SK-N-SH (cell line): ENCODE measurements around the gene RPS27L.

Experiments used
- EP300 ChIP-seq, 2 experiments: IDR thresholded peaks; 2 replicates each; pipeline versions ENCODE4 v1.4.0 to v1.6.1; 2012; ENCODE audit warnings: borderline replicate concordance in 1 of 2, low read depth in 1 of 2, low read length in 1 of 2
- FOXM1 ChIP-seq: IDR thresholded peaks from 2 replicates; pipeline ENCODE4 v1.4.0; 2012; ENCODE audit warnings: low read depth, mild to moderate bottlenecking
- JUND ChIP-seq: IDR thresholded peaks from 2 replicates; pipeline ENCODE4 v1.4.0; 2012
- MXI1 ChIP-seq: IDR thresholded peaks from 2 replicates; pipeline ENCODE4 v1.6.1; 2012; ENCODE audit warnings: mild to moderate bottlenecking, low read depth, low read length, improper control_type of control experiment
- NFIC ChIP-seq: IDR thresholded peaks from 2 replicates; pipeline ENCODE4 v1.4.0; 2012; ENCODE audit warnings: borderline replicate concordance
- POLR2AphosphoS5 ChIP-seq: IDR thresholded peaks from 2 replicates; pipeline ENCODE4 v1.6.1; 2012; ENCODE audit warnings: low read depth, low read length
- RCOR1 ChIP-seq: fragments of 150-350 bp; IDR thresholded peaks from 2 replicates; pipeline ENCODE4 v1.6.1; 2017; ENCODE audit warnings: antibody characterized with exemption, low read length
- RFX5 ChIP-seq: IDR thresholded peaks from 2 replicates; pipeline ENCODE4 v1.6.1; 2012; ENCODE audit warnings: mild to moderate bottlenecking, improper control_type of control experiment, low read length
- TAF1 ChIP-seq: IDR thresholded peaks from 2 replicates; pipeline ENCODE4 v1.6.1; 2012; ENCODE audit warnings: low read depth, mild to moderate bottlenecking, low read length, moderate library complexity, borderline replicate concordance
- TCF12 ChIP-seq: IDR thresholded peaks from 2 replicates; pipeline ENCODE4 v1.4.0; 2012
- TF ChIP-seq, protein P1 (sequence below): fragments of 200-600 bp; sonication (generic); IDR thresholded peaks from 2 replicates; pipeline ENCODE4 v1.6.1; 2017; ENCODE audit warnings: antibody characterized with exemption, mild to moderate bottlenecking, moderate library complexity

- TF ChIP-seq MXI1 (no peak), POLR2AphosphoS5 (no peak), TCF12 (no peak), NFIC (no peak), TAF1 (no peak), FOXM1 (no peak), JUND (no peak), EP300 (IDR thresholded peaks at IDR 0.05; ENCODE audit: borderline replicate concordance in 1 of 2, low read depth in 1 of 2, low read length in 1 of 2) (no peak), RFX5 (no peak), RCOR1 (no peak)
- TF ChIP-seq, protein P1, sequence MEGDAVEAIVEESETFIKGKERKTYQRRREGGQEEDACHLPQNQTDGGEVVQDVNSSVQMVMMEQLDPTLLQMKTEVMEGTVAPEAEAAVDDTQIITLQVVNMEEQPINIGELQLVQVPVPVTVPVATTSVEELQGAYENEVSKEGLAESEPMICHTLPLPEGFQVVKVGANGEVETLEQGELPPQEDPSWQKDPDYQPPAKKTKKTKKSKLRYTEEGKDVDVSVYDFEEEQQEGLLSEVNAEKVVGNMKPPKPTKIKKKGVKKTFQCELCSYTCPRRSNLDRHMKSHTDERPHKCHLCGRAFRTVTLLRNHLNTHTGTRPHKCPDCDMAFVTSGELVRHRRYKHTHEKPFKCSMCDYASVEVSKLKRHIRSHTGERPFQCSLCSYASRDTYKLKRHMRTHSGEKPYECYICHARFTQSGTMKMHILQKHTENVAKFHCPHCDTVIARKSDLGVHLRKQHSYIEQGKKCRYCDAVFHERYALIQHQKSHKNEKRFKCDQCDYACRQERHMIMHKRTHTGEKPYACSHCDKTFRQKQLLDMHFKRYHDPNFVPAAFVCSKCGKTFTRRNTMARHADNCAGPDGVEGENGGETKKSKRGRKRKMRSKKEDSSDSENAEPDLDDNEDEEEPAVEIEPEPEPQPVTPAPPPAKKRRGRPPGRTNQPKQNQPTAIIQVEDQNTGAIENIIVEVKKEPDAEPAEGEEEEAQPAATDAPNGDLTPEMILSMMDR: no peak
Observed at GRCh38 chr15:63104727-63105126, 52.5 kb downstream of the RPS27L start.
